H1 (cell line): ENCODE results near the gene ZDHHC8. TPM values are rescaled to one million over a fixed set of nuclear protein-coding genes. Genes with fewer than 3 reads are reported as not detected.

ENCODE experiments used
- CHD2 ChIP-seq: IDR thresholded peaks from 2 replicates; pipeline ENCODE4 v1.6.1; 2012; ENCODE audit warnings: low read length, improper control_type of control experiment
- MAFK ChIP-seq: IDR thresholded peaks from 2 replicates; pipeline ENCODE4 v1.6.1; 2012; ENCODE audit warnings: low read depth, mild to moderate bottlenecking, improper control_type of control experiment, low read length
- MAX ChIP-seq: IDR thresholded peaks from 2 replicates; pipeline ENCODE4 v1.6.1; 2012; ENCODE audit warnings: inconsistent platforms
- NANOG ChIP-seq: IDR thresholded peaks from 2 replicates; pipeline ENCODE4 v1.6.1; 2011; ENCODE audit warnings: low read length, low read depth, mild to moderate bottlenecking, inconsistent platforms; ENCODE audit not compliant: insufficient read depth, poor library complexity, severe bottlenecking
- NRF1 ChIP-seq: IDR thresholded peaks from 2 replicates; pipeline ENCODE4 v1.6.1; 2011; ENCODE audit warnings: mild to moderate bottlenecking, low read depth, low read length, improper control_type of control experiment
- SIX5 ChIP-seq: IDR thresholded peaks from 2 replicates; pipeline ENCODE4 v1.6.1; 2011; ENCODE audit warnings: mild to moderate bottlenecking, low read depth, low read length
- SUZ12 ChIP-seq: fragments of 200-600 bp; sonication (generic); IDR thresholded peaks from 2 replicates; pipeline ENCODE4 v1.6.1; 2012; ENCODE audit warnings: mild to moderate bottlenecking, inconsistent platforms, low read length, moderate library complexity, mixed read lengths
- polyA plus RNA-seq, 7 experiments: library from polyadenylated mRNA; depleted of rRNA in 3 of 7; stranded (reverse) in 5 of 7; unstranded in 2 of 7; fragments of >200 nt in 5 of 7; fragments of 200-250 nt in 2 of 7; gene quantifications; 1 replicate in 5 of 7; 2 replicates in 1 of 7; 4 replicates in 1 of 7; pipeline versions ENCODE4 v1.2.1 to v1.2.3, GENCODE V29; 2011 to 2013; ENCODE audit warnings: missing spikeins in 2 of 7, mixed read lengths in 2 of 7
- total RNA-seq: library from RNA; stranded (reverse); fragmentation: NEBNext Ultra II Directional; extraction: Animal tissue kit (Norgen Biotek cat#: 25700); gene quantifications from 2 replicates; pipeline ENCODE4 v1.2.1, GENCODE V29; 2021

The ZDHHC8 gene
- total and polyA plus RNA-seq, 2 of the 8 experiments (the other 6 are each of a cell fraction or from before 2014, with no cell fraction given) = 18.6 to 65.6 TPM

GRCh38 chr22:20138417-20138738 is 6.8 kb downstream of the ZDHHC8 start (continued):
- TF ChIP-seq NANOG = no peak
- no peak for TF ChIP-seq NRF1
- no peak for TF ChIP-seq MAX
- TF ChIP-seq MAFK = no peak
- no peak for TF ChIP-seq SIX5
- TF ChIP-seq CHD2 = no peak
- no peak for TF ChIP-seq SUZ12
